ENCODE results near the gene NCOR1.

- TF ChIP-seq TCF4 (CRISPR knock-in tag; IDR thresholded peaks at IDR 0.05; ENCODE audit: borderline replicate concordance) (no peak), PATZ1 (CRISPR knock-in tag; IDR thresholded peaks at IDR 0.05; ENCODE audit: borderline replicate concordance) (no peak), CSDC2 (CRISPR knock-in tag; IDR thresholded peaks at IDR 0.05) (no peak), OSR1 (CRISPR knock-in tag; IDR thresholded peaks at IDR 0.05) (no peak)
Measured at GRCh38 chr17:16215965-16216316, 607 bp upstream of the NCOR1 start.

Measured in SK-N-SH treated with all-trans-retinoic acid at 6 μM for 48 hours (cell line).